NCI-H1694 (cell line): ENCODE measurements around the gene SPTBN1.

Experiments used
- DNase-seq: peaks from one replicate; lab custom pipeline; 2025; lab: John Stamatoyannopoulos, UW

The SPTBN1 gene

GRCh38 chr2:54528311-54528955 lies 72.3 kb downstream of the SPTBN1 start:
- DNase-seq = no peak

- peak; percentile 18 for DNase-seq
Measured at GRCh38 chr2:54529518-54529917, 73.4 kb downstream of the SPTBN1 start.

- no peak for DNase-seq
Measured at GRCh38 chr2:54529935-54530334, 73.8 kb downstream of the SPTBN1 start.

- no peak for DNase-seq
Measured at GRCh38 chr2:54531558-54531957, 75.4 kb downstream of the SPTBN1 start.

DNA sequence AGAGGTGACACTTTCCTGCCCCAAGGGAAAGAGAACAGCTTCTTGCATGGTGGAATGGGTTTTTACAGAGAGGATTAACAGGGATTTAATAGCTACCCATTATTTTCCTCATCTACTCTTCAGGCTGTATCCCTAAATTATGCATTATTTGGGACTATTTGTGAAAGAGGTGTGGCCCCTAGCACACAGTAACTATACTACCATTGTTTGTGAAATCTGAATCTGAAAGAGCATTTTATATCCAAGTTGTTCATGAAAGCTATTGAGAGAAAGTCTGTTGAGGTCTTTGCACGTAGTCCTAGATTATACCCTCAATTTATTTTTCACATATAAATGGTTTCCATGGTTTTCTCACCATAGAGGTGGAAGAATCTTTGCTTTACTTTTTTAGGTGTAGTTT lies 78.1 kb downstream of the SPTBN1 start:
- DNase-seq = no peak

DNA sequence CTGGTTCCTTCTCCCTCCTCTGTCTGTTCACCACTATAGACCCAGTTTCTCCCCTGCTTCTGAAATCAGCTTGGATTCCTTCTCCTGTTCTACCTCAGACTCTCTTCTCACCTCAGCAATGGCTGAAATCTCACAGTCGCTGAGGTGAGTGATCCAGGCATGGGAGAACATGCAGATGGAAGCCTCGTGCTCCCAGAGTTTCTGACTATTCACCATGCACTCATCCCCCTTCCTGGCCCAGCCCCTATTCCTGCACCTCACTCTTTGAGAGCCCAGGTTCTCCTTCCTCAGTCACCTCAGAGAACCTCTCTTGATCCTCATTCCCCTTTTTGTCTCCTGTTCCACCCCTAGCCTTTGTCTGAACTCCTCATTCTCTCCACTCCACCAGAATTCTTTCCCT lies 78.5 kb downstream of the SPTBN1 start:
- DNase-seq = no peak

GRCh38 chr2:54535599-54536195 lies 79.6 kb downstream of the SPTBN1 start:
- no peak for DNase-seq

DNA sequence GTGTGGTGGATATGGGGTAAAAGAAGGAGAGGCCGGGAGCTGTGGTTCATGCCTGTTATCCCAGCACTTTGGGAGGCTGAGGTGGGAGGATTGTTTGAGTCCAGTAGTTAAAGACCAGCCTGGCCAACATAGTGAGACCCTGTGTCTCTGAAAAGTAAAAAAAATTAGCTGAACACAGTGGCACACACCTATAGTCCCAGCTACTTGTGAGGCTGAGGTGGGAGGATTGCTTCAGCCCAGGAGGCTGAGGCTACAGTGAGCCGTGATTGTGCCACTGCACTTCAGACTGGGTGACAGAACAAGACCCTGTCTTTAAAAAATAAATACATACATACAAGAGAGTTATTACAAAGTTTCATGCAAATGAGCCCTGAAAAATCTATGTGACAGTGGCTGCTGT lies 80.6 kb downstream of the SPTBN1 start:
- no peak for DNase-seq

DNA sequence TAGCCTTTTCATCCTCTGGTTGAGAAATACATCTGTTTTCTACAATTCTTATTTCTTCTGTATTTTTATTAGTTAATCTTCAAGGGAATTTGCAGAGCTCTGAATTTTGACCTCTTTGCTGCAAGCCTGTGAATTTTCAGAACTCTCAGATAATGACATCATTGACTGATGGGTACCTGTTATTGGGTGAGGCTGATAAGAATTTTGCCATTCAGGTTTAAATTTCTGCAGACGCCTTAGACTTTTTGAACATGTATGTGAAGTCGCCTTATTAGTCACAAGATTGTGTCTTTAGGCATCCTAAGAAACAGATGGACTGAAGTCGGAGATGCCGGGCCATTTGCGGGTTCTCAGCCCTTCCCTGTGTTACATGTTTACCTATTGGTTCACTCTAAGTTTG lies 82.4 kb downstream of the SPTBN1 start:
- no peak for DNase-seq

DNA sequence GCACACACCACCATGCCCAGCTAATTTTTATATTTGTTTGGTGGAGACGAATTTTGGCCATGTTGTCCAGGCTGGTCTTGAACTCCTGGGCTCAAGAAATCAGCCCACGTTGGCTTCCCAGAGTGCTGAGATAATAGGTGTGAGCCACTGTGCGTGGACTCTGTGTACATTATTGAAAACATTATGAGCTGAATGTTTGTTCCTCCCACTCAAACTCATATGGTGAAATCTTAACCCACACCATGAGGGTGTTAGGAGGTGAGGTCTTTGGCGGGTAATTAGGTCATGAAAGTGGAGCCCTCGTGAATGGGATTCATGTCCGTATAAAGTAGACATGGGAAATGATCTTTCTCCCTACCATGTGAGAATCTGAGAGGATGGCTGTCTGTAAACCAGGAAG lies 83.6 kb downstream of the SPTBN1 start:
- DNase-seq = no peak

GRCh38 chr2:54540194-54540593 lies 84.1 kb downstream of the SPTBN1 start:
- DNase-seq = no peak

GRCh38 chr2:54541995-54542394 lies 85.9 kb downstream of the SPTBN1 start:
- DNase-seq = no peak

DNA sequence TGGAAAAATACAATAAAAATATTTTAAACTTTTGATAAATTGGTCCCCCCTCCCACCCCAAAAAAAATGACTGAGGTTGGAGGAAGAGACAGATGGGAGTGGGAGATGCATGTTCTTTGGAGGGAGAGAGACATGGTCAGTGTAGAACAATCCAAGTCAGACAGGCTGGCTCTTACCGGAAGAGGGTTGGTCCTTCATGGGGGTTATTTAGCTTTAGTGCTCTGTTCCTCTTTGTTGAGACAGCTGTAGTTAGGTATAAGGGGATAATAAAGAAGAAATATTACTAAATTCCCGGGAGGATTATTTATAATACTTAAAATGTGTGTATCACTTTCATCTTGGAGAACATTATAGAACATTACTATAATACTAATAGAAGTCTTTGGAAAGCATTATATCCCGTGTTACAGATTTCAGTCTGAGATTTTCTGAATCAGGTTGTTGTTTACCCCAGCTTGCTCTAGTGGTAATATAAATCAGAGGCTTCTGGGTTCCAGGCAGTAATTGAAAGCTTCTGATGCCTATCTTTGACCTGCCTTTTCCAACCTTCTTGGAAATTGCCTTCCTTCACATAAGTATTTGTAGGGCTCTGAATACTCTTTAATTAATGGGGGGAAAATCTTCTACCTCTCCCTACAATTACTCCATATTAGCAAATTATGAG lies 87.7 kb downstream of the SPTBN1 start:
- no peak for DNase-seq

DNA sequence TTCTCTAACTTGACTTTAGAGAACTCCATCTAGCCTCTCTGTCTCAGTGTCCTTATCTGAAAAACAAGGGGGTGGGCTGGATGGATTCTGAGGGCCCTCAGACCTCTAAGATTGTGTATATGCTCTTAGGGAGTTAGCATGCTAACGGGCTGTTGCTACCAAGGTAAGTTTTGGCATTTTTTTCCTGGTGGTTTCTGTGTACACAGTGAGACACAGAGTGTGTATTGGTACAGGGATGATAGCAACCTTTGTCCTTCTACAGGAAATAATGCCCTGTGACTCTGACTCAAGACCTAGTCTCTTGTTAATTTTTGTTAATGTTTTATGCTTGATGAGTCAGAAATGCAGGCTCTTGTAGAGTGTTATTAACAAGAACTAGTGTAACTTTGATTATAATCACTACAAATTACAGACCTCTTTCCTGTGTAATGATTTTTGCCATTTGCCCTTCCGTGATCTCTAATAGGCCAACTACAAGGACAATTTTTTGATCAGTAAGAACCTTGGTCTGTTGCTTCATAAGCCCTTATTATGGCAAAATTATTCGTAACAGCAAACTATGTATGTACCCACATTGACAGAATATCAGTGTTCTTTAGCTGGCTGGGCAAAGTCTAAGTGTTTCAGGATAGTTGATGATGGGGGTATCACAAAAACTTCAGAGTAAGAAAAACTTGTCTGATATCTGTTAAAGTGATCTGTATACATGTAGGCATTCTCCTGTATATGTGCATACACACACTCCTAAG lies 89.7 kb downstream of the SPTBN1 start:
- no peak for DNase-seq

GRCh38 chr2:54546518-54546917 lies 90.4 kb downstream of the SPTBN1 start:
- no peak for DNase-seq

DNA sequence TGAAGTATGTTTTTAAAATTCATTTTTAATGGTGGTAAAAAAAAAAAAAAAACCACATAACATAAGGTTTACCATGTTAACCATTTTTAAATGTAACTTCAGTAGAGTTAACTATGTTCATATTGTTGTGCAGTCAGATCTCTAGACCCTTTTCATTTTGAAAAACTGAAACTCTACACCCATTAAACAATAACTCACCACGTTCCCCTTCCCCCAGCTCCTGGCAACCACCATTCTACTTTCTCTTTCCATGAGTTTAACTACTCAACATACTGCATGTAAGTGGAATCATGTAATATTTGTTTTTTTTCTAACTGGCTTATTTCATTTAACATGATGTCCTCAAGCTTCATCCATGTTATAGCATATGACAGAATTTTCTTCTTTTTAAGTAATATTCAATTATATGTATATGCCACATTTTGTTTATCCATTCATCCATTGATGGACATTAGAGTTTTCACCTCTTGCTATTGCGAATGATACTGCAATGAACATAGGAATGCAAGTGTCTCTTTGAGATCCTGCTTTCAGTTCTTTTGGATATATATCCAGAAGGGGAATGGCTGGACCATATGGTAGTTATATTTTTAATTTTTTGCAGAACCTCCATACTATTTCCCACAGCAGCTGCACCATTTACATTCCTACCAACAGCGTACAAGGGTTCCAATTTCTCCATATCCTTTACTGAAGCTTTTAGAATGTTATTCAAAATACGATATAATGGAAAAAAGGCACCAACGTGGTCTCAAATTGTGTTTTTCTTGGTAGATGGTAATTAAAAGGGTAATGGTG lies 91.0 kb downstream of the SPTBN1 start:
- DNase-seq = no peak

- DNase-seq = no peak
Measured at GRCh38 chr2:54549430-54549829, 93.3 kb downstream of the SPTBN1 start.

GRCh38 chr2:54549917-54550518 lies 93.9 kb downstream of the SPTBN1 start:
- DNase-seq = no peak

- no peak for DNase-seq
Measured at GRCh38 chr2:54550547-54550946, 94.4 kb downstream of the SPTBN1 start.

- no peak for DNase-seq
Measured at GRCh38 chr2:54551123-54551756, 95.1 kb downstream of the SPTBN1 start.

DNA sequence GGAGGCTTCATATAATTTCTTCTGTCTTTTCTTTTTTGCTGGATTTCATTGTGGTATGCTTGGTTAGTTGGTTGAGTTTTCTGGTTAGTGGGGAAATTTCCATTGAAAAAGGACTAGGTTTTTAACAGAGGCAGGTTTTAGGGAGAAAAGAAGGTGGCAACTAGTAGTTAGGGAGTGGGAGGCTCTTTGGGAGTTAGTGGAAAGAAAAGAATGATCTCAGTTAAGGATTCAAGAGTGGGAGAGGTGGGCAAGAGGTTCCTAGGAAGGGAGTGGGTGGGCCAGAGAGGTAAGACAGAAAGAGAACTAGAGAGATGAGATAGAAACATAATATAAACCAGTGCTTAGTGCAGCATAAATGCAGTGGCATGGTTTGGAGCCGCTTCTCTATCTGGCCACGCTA lies 96.9 kb downstream of the SPTBN1 start:
- no peak for DNase-seq
